Measurements from ENCODE around the gene KPNB1. TPM values are rescaled to one million over a fixed set of nuclear protein-coding genes. Genes with fewer than 3 reads are reported as not detected.

The KPNB1 gene
- polyA plus RNA-seq, 1 donor (not counting 4 experiments of a cell fraction or from before 2014, with no cell fraction given): 220 TPM

- Histone ChIP-seq H3K27me3 (ENCODE audit: control insufficient read depth, extremely low read depth, insufficient read depth, low read length) (peaks cover 5% of the 10 kb centered on the region), H3K27ac (ENCODE audit: control insufficient read depth, insufficient read depth, low read length) (no peak overlapping the region), H2AFZ (ENCODE audit: control insufficient read depth, low read length) (no peak overlapping the region), H4K20me1 (ENCODE audit: control insufficient read depth, extremely low read depth, insufficient read depth, low read length) (no peaks in the 10 kb centered on the region), H3K36me3 (ENCODE audit: control insufficient read depth in 2 of 2, extremely low read depth in 1 of 2, insufficient read depth in 2 of 2, low read length in 2 of 2) (peaks cover 0 to 3% of the 10 kb centered on the region in 2 experiments), H3K4me2 (ENCODE audit: control insufficient read depth, extremely low read depth, insufficient read depth, low read depth, low read length) (no peak overlapping the region), H3K4me3 (ENCODE audit: control insufficient read depth in 2 of 3, extremely low read depth in 1 of 3, insufficient read depth in 2 of 3, low read depth in 1 of 3, low read length in 3 of 3) (no peak overlapping the region), H3K9me1 (ENCODE audit: control insufficient read depth, extremely low read depth, insufficient read depth, low read length) (no peaks in the 10 kb centered on the region), H3K4me1 (ENCODE audit: control insufficient read depth, extremely low read depth, insufficient read depth, low read length) (peaks cover 13% of the 10 kb centered on the region), H3K79me2 (ENCODE audit: control insufficient read depth, insufficient read depth, low read length) (no peaks in the 10 kb centered on the region), H3K9me3 (ENCODE audit: control insufficient read depth, low read depth, low read length) (no peaks in the 10 kb centered on the region), H3K9ac (ENCODE audit: control insufficient read depth, extremely low read depth, insufficient read depth, low read length) (no peak overlapping the region)
- DNase-seq (ENCODE audit: low read depth, low spot score) (no peak), FAIRE-seq (no peak)
- dilution Hi-C loops (cut with MboI; ENCODE audit: extremely low pct_ligation_motif_present, low sequenced_read_pairs): no loop called here
- TF ChIP-seq CTCF (optimal IDR thresholded peaks at IDR 0.05 in 1 of 3, IDR thresholded peaks at IDR 0.05 in 1 of 3, conservative IDR thresholded peaks at IDR 0.05 in 1 of 3; ENCODE audit: extremely low read depth in 1 of 3, insufficient read depth in 2 of 3, low read length in 3 of 3) (no peak), EZH2 (IDR thresholded peaks at IDR 0.05; ENCODE audit: low read length) (no peak)
Observed at GRCh38 chr17:47697906-47698711, 48.4 kb downstream of the KPNB1 start.

- peaks cover 0 to 5% of the 10 kb centered on the region in 2 experiments for H3K36me3 ChIP-seq (ENCODE audit: control insufficient read depth in 2 of 2, extremely low read depth in 1 of 2, insufficient read depth in 2 of 2, low read length in 2 of 2)
- H3K4me3 ChIP-seq (ENCODE audit: control insufficient read depth in 2 of 3, extremely low read depth in 1 of 3, insufficient read depth in 2 of 3, low read depth in 1 of 3, low read length in 3 of 3): no peak overlapping the region
- H4K20me1 ChIP-seq (ENCODE audit: control insufficient read depth, extremely low read depth, insufficient read depth, low read length): no peaks in the 10 kb centered on the region
- dilution Hi-C loops (cut with MboI; ENCODE audit: extremely low pct_ligation_motif_present, low sequenced_read_pairs): no loop called here
- no peak for FAIRE-seq
- no peak overlapping the region for H3K27ac ChIP-seq (ENCODE audit: control insufficient read depth, insufficient read depth, low read length)
- H3K27me3 ChIP-seq (ENCODE audit: control insufficient read depth, extremely low read depth, insufficient read depth, low read length): no peaks in the 10 kb centered on the region
- H3K4me2 ChIP-seq (ENCODE audit: control insufficient read depth, extremely low read depth, insufficient read depth, low read depth, low read length): no peak overlapping the region
- TF ChIP-seq EZH2 (IDR thresholded peaks at IDR 0.05; ENCODE audit: low read length) (no peak), CTCF (optimal IDR thresholded peaks at IDR 0.05 in 1 of 3, IDR thresholded peaks at IDR 0.05 in 1 of 3, conservative IDR thresholded peaks at IDR 0.05 in 1 of 3; ENCODE audit: extremely low read depth in 1 of 3, insufficient read depth in 2 of 3, low read length in 3 of 3) (peak; percentile 68 to 89 (median 84))
- no peaks in the 10 kb centered on the region for H3K79me2 ChIP-seq (ENCODE audit: control insufficient read depth, insufficient read depth, low read length)
- H2AFZ ChIP-seq (ENCODE audit: control insufficient read depth, low read length): no peak overlapping the region
- peaks cover 7% of the 10 kb centered on the region for H3K4me1 ChIP-seq (ENCODE audit: control insufficient read depth, extremely low read depth, insufficient read depth, low read length)
- H3K9me3 ChIP-seq (ENCODE audit: control insufficient read depth, low read depth, low read length): no peaks in the 10 kb centered on the region
- no peaks in the 10 kb centered on the region for H3K9me1 ChIP-seq (ENCODE audit: control insufficient read depth, extremely low read depth, insufficient read depth, low read length)
- H3K9ac ChIP-seq (ENCODE audit: control insufficient read depth, extremely low read depth, insufficient read depth, low read length): no peak overlapping the region
- DNase-seq (ENCODE audit: low read depth, low spot score): no peak
Observed at GRCh38 chr17:47698749-47699535, 49.2 kb downstream of the KPNB1 start.

All from keratinocyte (primary cell).